GM12874 (cell line): ENCODE measurements around the gene SETX.

Source experiments
- CTCF ChIP-seq: IDR thresholded peaks from 2 replicates; pipeline ENCODE4 v1.5.1; 2011; ENCODE audit warnings: low read depth, mild to moderate bottlenecking, control low read depth, low read length, moderate library complexity; ENCODE audit not compliant: insufficient read depth

The SETX gene

GRCh38 chr9:132242621-132243155, 112.1 kb downstream of the SETX start:
- 0 out of 2 replicates have a peak, but pooled peaks have one; percentile 8 for TF ChIP-seq CTCF

GRCh38 chr9:132241840-132242620, 112.8 kb downstream of the SETX start:
- TF ChIP-seq CTCF = 0 out of 2 replicates have a peak, but pooled peaks have one; percentile 3

GRCh38 chr9:132241483-132241839, 113.3 kb downstream of the SETX start:
- no peak for TF ChIP-seq CTCF

GRCh38 chr9:132240841-132241482, 113.8 kb downstream of the SETX start:
- TF ChIP-seq CTCF = no peak

- no peak for TF ChIP-seq CTCF
Measured at GRCh38 chr9:132239999-132240840, 114.6 kb downstream of the SETX start.

GRCh38 chr9:132239518-132239917, 115.3 kb downstream of the SETX start:
- no peak for TF ChIP-seq CTCF

- TF ChIP-seq CTCF = no peak
Measured at GRCh38 chr9:132238992-132239391, 115.8 kb downstream of the SETX start.
